GM19438 (cell line): ENCODE data around the gene CDK5RAP2.

Experiments used
- ATAC-seq: cut with Tn5 transposase; IDR thresholded peaks from one replicate; pipeline ENCODE4 v1.9.1; 2021; ENCODE audit warnings: low read depth; ENCODE audit not compliant: unreplicated experiment

The CDK5RAP2 gene

DNA sequence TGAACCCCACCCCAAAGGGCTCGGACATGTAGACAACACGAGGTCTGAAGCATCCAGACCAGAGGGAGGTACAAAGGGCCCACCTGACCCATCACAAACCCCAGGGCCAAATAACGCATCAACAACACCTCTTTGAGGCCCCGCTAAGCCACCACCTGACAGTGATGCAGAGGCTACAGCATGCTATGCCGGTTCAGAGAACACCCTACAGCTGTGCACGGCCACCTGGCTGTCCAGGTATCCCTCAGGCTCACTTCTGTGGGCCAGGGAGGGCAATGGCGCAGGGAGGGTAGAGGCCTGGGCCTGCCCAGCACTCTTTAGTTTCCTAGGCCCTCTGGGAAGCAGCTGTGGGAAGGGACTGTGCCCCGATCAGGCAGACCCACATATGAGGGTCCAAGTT is 190.1 kb downstream of the CDK5RAP2 start:
- no peak for ATAC-seq

DNA sequence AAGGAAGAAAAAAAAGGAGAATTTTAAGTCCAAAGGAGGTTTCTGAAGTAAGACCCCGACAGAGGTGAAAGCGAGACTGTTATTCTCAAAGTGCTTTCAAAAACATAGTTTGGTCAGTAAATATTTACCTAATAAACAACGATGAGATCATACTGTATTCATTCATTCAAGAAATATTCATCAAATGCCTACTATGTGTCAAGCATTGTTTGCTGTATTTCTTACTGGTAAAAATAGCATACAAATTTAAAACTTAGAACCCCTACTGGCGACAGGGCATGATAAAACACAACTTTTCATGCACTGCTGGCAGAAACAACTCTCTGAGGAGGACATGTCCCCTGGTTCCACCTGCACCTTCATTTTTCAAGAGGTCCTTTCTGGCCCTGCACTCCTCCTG is 190.7 kb downstream of the CDK5RAP2 start:
- ATAC-seq, result no peak

DNA sequence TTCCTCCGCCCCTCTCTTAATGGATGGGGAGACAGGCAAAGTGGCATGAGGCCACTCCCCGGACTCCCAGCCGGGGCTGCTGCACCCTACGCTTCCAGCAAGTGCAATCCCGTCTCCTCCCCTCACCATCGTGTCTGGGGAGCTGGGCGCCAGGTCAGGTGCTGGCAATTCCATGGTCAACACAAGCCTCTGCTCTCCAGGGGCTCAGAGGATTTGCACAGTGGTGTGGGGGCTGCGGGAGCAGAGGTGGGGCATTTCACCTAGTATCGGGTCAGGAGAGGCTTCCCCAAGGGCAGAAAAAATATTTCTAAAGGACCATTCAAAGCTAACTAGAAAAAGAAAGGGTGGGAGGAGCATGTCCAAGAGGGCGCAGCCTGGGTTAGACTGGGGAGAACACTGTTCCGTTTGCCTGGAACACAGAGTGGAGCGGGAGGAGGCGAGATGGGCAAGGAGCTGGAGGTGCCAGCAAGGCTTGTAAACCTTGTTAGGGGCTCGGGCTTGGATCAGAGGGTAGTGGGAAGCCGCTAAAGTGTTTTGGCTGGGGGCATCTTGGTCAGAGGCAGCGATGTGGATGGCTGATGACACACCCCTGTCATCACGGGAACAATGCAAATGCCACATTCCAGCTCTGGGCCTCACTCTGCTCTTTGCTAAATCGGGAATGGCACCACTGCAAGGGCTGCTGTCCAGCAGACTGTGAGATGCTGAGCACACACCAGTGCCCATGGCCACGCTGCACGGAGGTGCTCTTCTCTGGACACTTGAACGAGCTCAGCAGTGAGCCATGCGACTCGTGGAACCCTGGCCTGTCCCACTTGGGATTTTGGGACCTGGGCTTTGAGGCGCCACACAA is 191.7 kb downstream of the CDK5RAP2 start:
- ATAC-seq, result no peak

DNA sequence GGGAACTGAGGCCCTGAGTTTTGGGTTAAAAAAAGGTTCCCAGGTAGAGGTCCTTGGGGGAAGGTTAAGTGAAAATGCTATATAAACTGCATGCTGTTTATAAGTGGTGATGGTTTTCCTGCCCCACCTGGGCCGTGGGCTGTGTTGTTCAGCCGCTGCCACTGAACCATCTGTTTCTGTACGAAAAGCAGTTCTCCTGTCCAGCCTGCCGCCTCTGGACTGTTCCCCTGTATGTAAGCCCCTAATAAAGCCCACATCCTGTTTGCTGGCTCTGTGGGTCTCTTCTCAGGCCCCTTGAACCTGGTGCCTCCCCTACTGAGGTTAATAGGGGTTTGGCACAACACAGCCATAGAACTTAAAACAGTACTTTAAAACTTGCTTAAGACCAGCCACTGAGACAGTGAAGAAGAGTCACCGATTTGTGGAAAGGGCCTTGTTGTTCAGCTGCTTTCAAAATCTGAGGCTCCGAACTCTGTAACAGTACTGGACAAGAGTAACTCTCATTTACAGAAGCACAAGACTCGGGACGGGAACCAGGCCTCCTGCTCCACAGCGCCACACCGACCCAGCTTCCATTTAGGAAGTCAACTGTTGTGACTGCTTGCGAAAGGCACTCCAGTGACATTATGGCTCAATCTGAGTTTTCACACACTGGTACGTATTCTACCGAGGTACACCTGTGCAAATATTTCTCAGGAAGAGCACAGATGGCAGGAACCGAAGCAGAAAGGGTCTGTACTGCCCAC is 192.5 kb downstream of the CDK5RAP2 start:
- ATAC-seq, result no peak

DNA sequence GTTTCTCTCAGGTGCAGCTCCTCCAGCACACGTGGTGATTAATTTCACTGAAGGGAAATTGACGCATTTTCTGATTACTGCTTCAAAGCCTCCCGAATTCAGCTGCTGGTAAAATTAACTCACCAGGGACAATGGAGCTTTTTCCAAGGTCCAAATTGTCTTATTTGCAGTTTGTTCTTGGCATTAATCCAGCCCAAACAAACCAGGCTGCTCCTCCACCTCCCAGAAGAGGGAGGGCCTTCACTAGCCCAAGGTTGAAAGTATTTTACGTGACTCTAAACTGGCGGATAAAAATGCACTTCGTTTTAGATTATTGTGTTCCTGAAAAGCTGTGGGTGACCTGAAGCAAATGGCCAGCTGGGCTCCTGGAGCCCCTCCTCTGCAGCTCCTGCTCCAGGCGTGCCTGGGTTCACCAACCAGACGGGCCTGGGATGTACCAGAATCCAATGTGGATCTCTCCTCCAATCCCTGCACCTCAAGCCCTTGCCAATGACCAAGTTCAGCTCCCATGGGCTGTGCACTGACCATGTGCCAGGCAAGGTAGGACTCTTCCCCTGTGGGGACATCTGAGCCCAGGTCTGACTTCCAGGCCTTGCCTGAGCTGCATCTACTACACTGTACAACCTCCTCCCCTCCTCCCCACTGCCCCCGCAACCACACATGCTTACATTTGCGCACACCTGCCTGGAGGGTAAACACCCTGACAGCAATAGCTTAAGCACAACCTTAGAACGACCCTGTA is 193.4 kb downstream of the CDK5RAP2 start:
- ATAC-seq, result no peak

DNA sequence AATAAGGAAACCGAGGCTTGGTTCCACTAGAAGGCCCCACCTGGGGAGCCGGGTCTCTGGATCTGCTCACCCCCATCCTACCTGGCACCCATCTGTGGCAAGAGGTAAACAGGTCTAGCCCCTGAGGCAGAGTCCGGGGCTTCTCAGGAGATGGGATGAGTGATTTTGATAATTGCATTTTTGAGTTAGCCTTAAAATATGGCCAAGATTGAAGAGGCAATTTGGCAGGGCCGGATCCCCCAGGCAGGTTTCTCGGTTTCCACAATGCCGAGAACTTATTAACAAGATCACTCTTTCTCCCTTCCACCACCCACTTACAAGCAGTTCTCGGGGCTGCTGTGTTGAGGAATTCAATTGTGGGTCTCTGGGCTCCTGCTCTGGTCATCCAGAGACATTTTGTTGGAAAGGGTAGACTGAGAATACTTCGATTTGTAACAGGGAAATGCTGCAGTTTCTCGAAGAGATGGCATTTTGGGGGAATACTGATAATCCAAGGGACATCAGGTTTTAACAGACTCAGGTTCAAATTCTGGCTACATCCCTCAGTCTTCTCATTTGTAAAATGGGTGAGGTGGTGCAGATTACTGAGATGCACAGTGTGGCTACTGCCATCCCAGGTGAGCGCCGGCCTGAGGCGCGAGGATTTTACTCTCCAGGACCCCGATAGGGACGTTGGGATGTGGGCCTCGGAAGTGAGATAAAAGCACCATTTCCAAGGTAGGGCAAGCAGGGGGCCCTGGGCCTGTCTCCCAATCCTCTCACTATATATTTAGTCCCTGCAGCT is 194.2 kb downstream of the CDK5RAP2 start:
- no peak for ATAC-seq

DNA sequence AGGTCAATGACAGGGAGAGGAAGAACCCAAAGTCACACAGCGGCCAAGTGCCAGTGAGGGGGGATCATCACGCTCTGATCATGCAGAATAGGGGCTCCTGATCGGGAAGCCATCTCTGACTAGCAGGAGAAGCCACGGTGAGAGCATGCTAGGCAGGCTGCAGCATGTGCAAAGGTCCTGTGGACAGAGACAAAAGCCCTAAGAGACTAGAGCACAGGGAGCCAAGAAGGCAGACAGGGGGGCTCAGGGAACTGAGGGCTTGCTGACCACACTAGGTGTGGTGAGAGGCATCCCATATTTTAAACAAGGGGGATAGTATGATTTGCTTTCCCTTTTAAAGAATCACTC is 195.1 kb downstream of the CDK5RAP2 start:
- ATAC-seq, result no peak

DNA sequence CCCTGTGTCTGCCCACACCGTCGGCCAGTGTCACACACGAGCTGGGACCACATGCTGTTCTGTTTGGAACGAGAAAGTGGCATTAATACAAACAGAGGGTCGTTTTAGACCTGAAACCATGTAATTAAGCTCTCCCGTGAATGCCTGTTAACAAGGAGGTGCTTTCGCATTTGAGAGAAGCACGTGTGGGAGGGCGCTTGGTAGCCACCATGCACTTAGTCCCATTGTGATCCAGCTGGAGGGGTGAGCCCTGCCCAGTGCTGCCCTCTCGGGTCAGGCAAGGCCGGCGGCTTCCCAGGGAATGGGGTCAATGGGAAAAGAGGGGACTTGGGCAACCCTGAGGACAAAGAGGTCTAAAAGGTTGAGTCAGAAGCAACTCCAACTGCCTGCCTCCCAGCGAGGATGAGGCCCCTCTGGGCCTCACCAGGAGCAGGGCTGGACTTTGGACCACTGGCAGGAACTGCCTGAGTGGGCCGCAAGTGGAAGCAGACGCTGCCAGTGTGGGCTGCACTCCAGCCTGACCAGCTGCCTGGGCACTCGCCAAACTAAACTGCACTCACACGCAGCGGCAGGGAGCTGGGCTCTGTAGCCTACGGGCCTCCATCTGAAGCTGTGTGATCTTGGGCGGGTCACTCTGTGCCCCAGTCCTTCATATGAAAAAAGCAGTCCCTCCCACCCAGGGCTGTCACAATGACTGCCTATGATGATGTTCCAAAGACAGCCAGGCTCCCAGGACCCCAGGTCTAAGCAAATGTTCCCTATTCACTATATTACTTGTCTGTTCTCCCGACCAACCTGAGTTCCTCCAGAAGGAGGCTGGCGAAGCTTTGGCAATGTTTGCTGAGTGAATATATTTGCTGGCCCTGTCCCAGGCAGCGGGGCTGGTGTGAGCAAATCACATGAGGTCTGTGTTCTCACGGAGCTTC is 195.7 kb downstream of the CDK5RAP2 start:
- no peak for ATAC-seq

DNA sequence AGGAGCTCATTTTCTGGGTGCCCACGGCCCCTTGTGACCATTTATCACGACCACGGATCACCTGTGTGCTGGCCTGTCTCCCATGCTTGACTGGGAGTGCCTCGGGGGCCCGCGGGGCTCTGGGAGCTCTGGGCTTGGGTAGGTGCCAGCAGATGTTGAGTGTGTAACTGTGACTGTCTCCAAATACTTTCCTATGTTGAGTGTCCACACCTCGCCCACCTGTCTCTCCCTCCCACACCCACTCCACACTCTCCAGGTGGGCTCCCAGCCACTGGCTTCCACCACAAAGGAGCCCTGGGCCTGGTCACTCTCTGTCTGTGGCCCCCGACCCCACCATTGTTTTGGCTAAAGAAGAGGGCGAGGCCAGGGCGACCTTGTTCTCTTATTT is 196.4 kb downstream of the CDK5RAP2 start:
- no peak for ATAC-seq

DNA sequence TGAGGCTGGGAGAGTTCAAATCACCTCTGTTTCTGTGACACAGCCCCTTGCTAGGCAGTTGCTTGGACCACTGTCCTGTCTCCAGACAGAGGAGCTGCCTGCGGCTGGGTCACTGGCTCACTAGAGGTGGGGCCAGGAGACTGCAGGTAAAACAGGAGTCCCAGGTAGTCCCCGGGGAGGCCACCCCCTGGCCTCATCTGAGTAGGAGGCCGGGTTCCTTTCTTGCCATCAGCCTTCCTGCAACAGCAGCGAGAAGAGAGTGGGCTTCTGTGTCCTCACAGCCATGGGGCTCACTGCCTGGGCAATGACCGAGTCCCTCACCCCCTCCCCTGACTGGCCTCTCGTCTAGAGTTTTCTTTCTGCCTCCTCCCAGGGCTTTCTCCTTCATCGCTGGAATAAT is 197.5 kb downstream of the CDK5RAP2 start:
- ATAC-seq, result no peak

DNA sequence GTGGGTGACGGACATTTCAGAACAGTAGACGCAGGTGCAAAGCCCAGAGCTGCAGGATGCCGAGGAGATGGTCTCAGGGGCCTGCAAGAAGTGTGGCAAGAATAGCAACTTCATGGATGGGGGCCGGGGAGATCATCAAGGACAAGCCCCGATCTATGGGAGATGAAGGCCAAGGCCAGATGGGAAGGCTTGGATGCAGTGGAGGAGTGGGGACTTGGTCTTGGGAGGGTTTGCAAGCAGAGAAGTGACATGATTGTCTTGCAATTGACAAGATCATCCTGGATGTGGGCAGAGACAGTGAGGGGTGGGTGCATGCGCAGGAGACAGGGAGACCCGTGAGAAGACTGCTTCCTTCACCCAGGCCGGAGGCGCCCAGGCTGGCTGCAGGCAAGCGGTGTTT is 198.1 kb downstream of the CDK5RAP2 start:
- no peak for ATAC-seq

DNA sequence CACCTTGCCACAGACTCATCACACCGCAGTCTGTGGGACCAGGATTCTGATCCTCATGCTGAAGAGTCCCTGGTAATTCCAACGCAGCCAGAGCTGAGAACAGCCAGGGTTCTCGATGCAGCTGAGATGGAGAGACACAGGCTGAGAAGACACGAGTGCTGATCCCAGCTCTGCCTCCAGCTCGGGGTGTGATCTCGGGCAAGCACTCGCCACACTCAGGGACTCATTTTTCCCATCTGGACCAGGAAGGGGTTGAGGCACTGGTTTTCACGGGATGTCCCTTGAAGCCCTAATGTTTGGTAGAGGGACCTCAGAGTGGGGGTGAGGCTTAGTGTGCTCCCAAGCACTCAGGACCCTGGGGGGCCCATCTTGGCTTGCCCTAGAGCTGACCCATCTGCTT is 200.4 kb downstream of the CDK5RAP2 start:
- no peak for ATAC-seq

DNA sequence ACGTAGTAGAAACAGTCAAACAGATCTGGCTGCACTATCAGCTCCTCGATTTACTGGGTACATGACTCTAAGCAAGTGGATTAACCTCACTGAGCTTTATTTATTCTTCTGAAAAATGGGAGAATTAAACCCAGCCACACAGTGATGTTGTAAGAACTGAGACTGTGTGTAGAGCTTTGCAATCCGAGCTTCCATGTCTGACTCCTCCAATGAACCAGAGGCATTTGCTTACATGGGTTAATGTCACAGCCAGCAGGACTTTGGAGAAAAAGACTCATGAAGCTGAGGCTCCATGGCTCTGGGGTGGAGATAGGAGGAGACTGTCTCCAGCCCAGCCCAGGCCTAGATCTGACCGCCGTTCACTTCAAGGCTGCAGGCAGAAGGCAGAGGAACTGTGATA is 201.3 kb downstream of the CDK5RAP2 start:
- no peak for ATAC-seq

DNA sequence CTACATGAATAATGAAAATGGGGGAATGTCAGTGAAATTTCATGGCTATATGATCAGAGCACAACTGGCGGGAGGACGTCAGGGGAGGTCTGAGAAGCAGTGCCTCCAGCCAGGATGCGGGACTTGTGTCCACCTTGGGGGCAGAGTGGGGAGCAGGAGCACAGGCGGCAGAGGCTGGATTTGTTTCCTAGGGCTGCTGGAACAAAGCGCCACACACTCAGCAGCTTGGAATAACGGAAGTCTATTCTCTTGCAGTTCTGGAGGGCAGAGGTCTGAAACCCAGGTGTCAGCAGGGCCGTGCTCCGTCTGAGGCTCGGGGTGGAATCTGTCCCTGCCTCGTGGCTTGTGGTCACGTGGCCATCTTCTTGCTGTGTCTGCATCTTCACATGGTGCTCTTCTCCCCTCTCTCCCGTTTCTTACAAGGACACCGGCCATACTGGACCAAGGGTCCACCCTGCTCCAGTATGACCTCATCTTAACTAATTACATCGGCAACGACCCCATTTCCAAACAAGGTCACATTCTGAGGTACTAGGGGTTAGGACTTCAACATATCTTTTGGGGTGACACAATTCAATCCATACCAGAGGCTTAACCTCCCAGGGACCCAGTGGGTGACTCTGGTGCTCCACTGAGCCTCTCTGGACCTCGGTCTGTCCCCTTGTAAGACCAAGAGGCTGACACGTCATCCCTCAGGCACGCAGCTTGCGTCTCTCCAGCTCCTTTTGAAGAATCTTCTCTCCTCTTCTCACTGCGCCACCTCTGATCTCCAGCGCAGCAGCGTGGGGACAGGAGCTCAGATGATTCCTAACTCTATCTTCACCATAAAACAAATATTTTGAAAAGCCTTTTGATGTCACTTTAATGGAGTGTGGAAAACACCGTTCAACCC is 202.5 kb downstream of the CDK5RAP2 start:
- no peak for ATAC-seq

DNA sequence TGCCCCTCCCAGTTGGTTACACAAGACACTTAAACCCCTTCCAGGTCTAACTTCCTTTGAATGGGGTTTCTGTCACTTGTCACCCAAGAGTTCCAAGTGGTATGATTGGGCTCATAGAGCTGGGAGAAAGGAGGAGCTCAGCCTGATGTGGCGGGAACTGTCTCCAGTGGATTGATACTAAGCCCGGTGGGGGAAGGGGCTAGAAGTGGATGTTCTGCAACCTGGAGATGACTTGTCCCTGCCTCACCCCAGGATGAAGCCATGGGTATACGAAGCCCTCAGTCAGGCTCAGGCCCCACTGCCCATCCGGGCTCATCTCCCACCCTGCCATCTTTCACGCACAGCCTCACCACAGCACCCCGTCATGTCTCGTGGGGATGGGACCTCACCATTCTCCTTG is 203.9 kb downstream of the CDK5RAP2 start:
- ATAC-seq, result no peak

DNA sequence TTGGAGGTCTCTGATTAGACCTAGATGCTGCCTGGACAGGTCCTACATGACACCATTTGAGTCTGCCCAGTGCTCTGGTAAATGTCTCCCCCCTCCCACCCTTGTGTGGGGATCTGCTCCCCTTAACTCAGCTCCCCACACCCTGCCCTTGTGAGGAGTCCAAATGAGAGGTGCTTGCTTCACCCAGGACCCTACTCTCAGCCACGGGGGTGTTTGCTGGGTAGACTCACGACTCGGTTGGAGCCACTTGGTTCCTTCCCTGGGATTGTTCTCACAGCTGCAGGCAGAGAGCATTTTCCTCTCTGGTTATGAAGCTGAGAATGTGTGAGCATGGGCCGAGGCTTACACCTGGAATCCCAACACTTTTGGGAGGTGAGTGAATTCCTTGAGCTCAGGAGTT is 204.7 kb downstream of the CDK5RAP2 start:
- ATAC-seq, result no peak

DNA sequence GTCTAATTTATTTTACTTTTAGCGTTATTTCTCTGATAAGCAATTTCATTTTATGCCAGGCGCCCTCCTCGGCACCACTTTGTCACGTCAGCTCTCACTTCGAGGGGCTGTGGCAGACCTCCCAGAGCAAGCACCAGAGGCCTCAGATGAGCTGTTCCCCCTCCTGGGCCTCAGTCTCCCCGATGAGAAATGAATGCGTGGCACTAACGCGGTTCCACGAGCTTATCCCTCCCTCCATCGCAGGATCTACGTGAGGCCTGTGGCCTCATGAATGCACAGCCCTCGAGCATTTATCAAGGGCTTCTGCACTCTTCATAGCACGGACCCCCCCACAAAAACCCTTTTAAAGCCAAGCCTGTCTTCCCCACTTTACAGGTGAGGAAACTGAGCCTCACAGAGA is 205.2 kb downstream of the CDK5RAP2 start:
- ATAC-seq, result no peak

DNA sequence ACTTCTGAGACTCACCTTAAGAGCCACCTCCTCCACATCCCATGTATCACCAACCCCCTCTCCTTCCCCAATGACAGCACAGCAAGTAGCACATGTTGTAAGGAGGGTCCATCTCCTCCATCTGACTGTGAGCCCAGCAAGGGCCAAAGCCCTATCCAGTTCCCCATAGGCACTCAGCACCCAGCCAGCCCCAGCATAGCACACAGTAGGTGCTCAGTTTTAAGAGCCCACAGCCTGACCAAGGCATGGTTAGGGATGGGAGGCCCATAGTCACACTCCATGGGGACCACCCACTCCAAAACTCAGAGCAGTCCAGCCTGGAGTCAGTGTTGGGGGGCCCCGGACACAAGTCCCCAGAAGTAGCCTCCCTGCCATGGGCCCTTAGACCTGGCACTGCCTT is 205.7 kb downstream of the CDK5RAP2 start:
- no peak for ATAC-seq

DNA sequence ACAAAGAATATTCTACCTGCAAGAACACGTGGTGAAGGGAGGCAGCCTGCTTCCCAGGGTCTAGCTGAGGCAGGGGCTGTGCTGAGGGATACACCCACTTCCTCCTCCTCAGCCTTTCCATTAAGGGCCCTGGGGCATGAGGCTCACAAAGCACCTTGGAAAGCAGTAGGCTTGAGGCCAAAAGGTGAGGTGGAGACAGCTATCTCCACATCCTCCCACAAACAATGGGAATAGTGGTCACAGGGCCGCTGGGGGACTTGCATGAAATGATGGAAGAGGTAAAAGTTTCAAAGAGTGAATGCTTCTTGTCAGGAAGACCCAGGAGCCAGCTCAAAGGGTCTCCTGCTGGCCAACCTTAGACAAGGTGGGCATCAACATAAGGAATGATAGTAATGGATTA is 207.9 kb downstream of the CDK5RAP2 start:
- no peak for ATAC-seq
